Thyroid gland (tissue), 4 donors: ENCODE results near the gene LRRC56.

Experiments used
- CTCF ChIP-seq, 6 experiments: fragments of 200-600 bp in 3 of 6; fragments of 450-650 bp in 3 of 6; sonication (generic) in 3 of 6; IDR thresholded peaks; one replicate each; pipeline ENCODE4 v1.5.1; 2016 to 2019; ENCODE audit warnings: antibody characterized with exemption in 6 of 6, mild to moderate bottlenecking in 2 of 6, inconsistent platforms in 1 of 6, moderate library complexity in 1 of 6
- POLR2A ChIP-seq, 2 donors: fragments of 450-650 bp; IDR thresholded peaks; one replicate each; pipeline ENCODE4 v1.6.1; 2017; ENCODE audit warnings: antibody characterized with exemption in 2 of 2, mild to moderate bottlenecking in 2 of 2, moderate library complexity in 1 of 2

GRCh38 chr11:487571-488021 lies 49.7 kb upstream of the LRRC56 start:
- no peak for TF ChIP-seq CTCF (IDR thresholded peaks at IDR 0.05)
- TF ChIP-seq POLR2A (IDR thresholded peaks at IDR 0.05) = no peak
